GM21423 (cell line): ENCODE results near the gene TK1.
"Not testable (repeated sequence)": the region's sequence is repeated elsewhere in the genome, so short reads cannot be mapped to it uniquely, and the experiment has no call there.

Source experiments
- ATAC-seq: cut with Tn5 transposase; IDR thresholded peaks from one replicate; pipeline ENCODE4 v1.9.1; 2021; ENCODE audit warnings: mild to moderate bottlenecking, moderate library complexity; ENCODE audit not compliant: unreplicated experiment

Gene TK1

GRCh38 chr17:78180083-78180482, 6.8 kb downstream of the TK1 start:
- no peak for ATAC-seq

GRCh38 chr17:78179372-78179771, 7.5 kb downstream of the TK1 start:
- ATAC-seq, result no peak

- peak; percentile 33 for ATAC-seq
Observed at GRCh38 chr17:78176548-78177025, 10.3 kb downstream of the TK1 start.

GRCh38 chr17:78175643-78175981, 11.2 kb downstream of the TK1 start:
- no peak for ATAC-seq

- ATAC-seq, result no peak
Observed at GRCh38 chr17:78174870-78175642, 11.8 kb downstream of the TK1 start.

- no peak for ATAC-seq
Observed at GRCh38 chr17:78174346-78174869, 12.4 kb downstream of the TK1 start.

GRCh38 chr17:78173097-78173715, 13.6 kb downstream of the TK1 start:
- ATAC-seq, result peak; percentile 32

- no peak for ATAC-seq
Observed at GRCh38 chr17:78172249-78173051, 14.4 kb downstream of the TK1 start.

- not testable (repeated sequence) for ATAC-seq
Observed at GRCh38 chr17:78171591-78172248, 15.1 kb downstream of the TK1 start.

- no peak for ATAC-seq
Observed at GRCh38 chr17:78170692-78171590, 15.9 kb downstream of the TK1 start.

- ATAC-seq, result peak; percentile 24
Observed at GRCh38 chr17:78168903-78169793, 17.7 kb downstream of the TK1 start.

GRCh38 chr17:78168242-78168902, 18.5 kb downstream of the TK1 start, which contains the start of gene SYNGR2:
Gene SYNGR2 (plus strand): TSS chr17:78168581. CDS start chr17:78168617, 36 bp downstream.
- ATAC-seq, result peak; percentile 49

GRCh38 chr17:78166416-78166815, 20.4 kb downstream of the TK1 start:
- ATAC-seq, result no peak

GRCh38 chr17:78164748-78165607, 21.9 kb downstream of the TK1 start:
- ATAC-seq, result no peak

GRCh38 chr17:78163881-78164747, 22.7 kb downstream of the TK1 start:
- ATAC-seq, result no peak

- ATAC-seq, result no peak
Observed at GRCh38 chr17:78159575-78160158, 27.2 kb downstream of the TK1 start.
